NB4 (cell line): Measurements from ENCODE around the gene MEIS1.

ENCODE experiments used
- DNase-seq: peaks from one replicate; pipeline ENCODE4 v3.0.0; 2010; ENCODE audit warnings: low read depth
- H3K4me3 ChIP-seq: one replicate; pipeline ENCODE4 v1.5.1; 2011; ENCODE audit warnings: mild to moderate bottlenecking, low read depth, low read length, moderate library complexity
- MYC ChIP-seq: IDR thresholded peaks from 2 replicates; pipeline ENCODE4 v1.6.1; 2011; ENCODE audit warnings: low read depth, low read length
- POLR2A ChIP-seq: IDR thresholded peaks from 2 replicates; pipeline ENCODE4 v1.6.1; 2011; ENCODE audit warnings: mild to moderate bottlenecking; ENCODE audit not compliant: insufficient read length; ENCODE audit errors: extremely low read depth
- TF ChIP-seq, protein P1 (sequence below): IDR thresholded peaks from one replicate; pipeline ENCODE4 v1.5.1; 2012; ENCODE audit warnings: low read depth, low read length
- TF ChIP-seq, protein P2 (sequence below): IDR thresholded peaks from 2 replicates; pipeline ENCODE4 v1.6.1; 2011; ENCODE audit warnings: low read depth, low read length

Gene MEIS1

DNA sequence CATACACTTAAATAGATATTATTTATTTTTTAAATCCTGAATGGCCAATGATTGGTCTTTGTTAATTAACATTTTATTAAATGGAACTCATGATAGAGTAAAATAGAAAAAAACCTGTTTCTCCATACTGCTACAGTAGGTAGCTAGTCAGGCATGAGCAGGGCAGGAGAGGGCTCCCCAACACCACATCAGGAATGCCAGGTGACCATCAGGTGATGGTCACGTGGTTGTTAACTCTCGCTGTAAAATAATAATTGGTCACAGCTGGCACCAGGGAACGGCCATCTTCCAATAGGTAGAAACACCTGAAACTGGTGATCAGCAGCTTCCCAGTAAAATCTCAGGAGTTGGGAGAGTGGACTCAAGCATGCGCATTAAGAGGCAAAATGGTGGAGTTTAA is 172.2 kb downstream of the MEIS1 start:
- no peak for TF ChIP-seq MYC
- TF ChIP-seq, protein P1, sequence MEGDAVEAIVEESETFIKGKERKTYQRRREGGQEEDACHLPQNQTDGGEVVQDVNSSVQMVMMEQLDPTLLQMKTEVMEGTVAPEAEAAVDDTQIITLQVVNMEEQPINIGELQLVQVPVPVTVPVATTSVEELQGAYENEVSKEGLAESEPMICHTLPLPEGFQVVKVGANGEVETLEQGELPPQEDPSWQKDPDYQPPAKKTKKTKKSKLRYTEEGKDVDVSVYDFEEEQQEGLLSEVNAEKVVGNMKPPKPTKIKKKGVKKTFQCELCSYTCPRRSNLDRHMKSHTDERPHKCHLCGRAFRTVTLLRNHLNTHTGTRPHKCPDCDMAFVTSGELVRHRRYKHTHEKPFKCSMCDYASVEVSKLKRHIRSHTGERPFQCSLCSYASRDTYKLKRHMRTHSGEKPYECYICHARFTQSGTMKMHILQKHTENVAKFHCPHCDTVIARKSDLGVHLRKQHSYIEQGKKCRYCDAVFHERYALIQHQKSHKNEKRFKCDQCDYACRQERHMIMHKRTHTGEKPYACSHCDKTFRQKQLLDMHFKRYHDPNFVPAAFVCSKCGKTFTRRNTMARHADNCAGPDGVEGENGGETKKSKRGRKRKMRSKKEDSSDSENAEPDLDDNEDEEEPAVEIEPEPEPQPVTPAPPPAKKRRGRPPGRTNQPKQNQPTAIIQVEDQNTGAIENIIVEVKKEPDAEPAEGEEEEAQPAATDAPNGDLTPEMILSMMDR, result no peak
- TF ChIP-seq, protein P2, sequence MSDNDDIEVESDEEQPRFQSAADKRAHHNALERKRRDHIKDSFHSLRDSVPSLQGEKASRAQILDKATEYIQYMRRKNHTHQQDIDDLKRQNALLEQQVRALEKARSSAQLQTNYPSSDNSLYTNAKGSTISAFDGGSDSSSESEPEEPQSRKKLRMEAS, result no peak
- no peak for TF ChIP-seq POLR2A

More for the DNA sequence above, 172.2 kb downstream of the MEIS1 start:
- no peak overlapping the region for H3K4me3 ChIP-seq
- no peak for DNase-seq
